Stimulated activated memory B cell treated with anti-CD40 and anti-IgM and Interleukin-4, amounts not matched to agents 10 μg/mL and 1 μg/mL and 100 μg/mL, for 72 hours (primary cell): Measurements from ENCODE around the gene C1orf21.

Experiments
- ATAC-seq: fragments of 150-1000 bp; cut with Tn5 transposase; 2 replicates; pipeline ENCODE4 v1.10.0; 2021
- H3K27ac Mint-ChIP-seq: one replicate; pipeline ENCODE4 v1.8.0; 2022; ENCODE audit warnings: mild to moderate bottlenecking, mixed read lengths
- H3K27me3 Mint-ChIP-seq: one replicate; pipeline ENCODE4 v1.8.0; 2022; ENCODE audit warnings: mixed read lengths
- H3K36me3 Mint-ChIP-seq: one replicate; pipeline ENCODE4 v1.8.0; 2022; ENCODE audit warnings: mixed read lengths
- H3K4me1 Mint-ChIP-seq: one replicate; pipeline ENCODE4 v1.8.0; 2022; ENCODE audit warnings: mixed read lengths
- H3K4me3 Mint-ChIP-seq: one replicate; pipeline ENCODE4 v1.8.0; 2022; ENCODE audit warnings: mild to moderate bottlenecking, moderate library complexity, mixed read lengths
- H3K9me3 Mint-ChIP-seq: one replicate; pipeline ENCODE4 v1.8.0; 2022; ENCODE audit warnings: mixed read lengths

C1orf21 gene

DNA sequence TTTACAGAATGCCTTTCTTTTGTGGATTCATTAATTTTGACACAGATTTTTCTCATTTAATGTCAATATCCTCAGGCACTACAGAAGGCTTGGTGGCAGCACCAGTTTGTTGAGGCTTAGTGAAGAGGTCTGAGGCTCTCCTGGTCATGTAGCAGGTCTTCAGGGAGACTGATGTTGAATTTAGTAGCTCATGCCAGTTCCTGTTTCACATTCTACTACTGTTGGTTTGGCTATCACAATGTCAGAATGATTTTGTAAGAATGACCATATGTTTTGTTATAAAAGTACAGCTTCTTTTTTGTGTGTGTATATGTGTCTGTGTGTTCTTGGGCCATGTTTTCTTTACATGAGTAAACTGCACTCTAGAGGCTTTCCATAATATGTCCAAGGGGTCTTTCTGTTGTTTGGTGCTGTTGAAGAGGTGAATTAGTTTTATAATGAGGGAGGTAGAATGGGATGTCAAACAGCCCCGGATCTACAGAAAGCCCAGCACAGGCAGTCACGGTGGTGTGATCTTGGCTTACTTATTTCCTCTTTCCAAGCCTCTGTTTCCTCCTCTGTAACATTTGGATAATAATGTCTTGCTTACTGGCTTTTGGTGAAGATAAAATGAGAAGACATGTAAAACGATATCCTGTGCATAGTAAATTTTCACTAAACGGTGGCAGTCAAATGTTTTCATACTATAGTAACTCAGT lies 32.0 kb downstream of the C1orf21 start:
- H3K4me3 Mint-ChIP-seq = no peak overlapping the region
- H3K9me3 Mint-ChIP-seq = peaks cover 3% of the 10 kb centered on the region
- peaks cover 6% of the 10 kb centered on the region for H3K4me1 Mint-ChIP-seq
- no peaks in the 10 kb centered on the region for H3K36me3 Mint-ChIP-seq
- ATAC-seq = no peak
- H3K27me3 Mint-ChIP-seq = peaks cover 14% of the 10 kb centered on the region
- H3K27ac Mint-ChIP-seq = no peak overlapping the region

DNA sequence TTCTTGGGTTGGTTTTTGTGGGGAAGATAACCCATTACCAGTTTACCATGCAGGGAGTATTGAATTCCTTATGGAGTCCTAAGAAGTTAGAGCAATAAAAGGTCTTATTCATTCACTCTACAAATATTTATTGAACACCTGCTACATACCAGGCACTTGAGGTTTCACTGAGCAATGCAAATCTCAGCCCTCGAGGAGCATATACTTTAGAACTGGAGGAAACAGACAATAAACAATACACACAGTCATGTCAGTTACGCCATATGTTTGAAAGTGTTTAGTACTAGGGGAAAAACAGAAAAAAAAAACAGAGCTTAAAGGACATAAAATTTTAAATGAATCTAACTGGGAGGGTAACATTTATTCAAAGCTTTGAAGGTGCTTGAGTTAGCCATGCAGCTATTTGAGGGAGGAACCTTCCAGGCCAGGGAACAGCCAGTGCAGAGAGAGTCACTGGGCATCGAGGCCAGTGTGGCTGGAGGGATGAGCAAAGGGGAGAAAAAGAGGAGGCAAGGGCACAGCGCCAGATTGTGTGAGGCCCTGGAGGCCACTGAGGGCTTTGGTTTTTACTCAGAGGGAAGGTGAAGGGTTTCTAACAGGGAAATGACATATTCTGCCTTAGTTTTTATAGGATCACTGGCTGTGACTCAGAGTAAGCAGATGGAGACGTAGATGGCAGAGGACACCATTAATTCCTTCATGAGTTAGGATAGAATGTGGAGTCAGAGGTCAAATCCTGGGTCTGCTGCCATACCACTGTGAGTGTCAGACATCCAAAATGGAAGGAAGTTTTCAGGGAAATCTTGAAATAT lies 32.7 kb downstream of the C1orf21 start:
- H3K9me3 Mint-ChIP-seq = peaks cover 3% of the 10 kb centered on the region
- no peak overlapping the region for H3K27ac Mint-ChIP-seq
- peaks cover 6% of the 10 kb centered on the region for H3K4me1 Mint-ChIP-seq
- H3K4me3 Mint-ChIP-seq = no peak overlapping the region
- ATAC-seq = no peak
- H3K36me3 Mint-ChIP-seq = no peaks in the 10 kb centered on the region
- peaks cover 6% of the 10 kb centered on the region for H3K27me3 Mint-ChIP-seq

DNA sequence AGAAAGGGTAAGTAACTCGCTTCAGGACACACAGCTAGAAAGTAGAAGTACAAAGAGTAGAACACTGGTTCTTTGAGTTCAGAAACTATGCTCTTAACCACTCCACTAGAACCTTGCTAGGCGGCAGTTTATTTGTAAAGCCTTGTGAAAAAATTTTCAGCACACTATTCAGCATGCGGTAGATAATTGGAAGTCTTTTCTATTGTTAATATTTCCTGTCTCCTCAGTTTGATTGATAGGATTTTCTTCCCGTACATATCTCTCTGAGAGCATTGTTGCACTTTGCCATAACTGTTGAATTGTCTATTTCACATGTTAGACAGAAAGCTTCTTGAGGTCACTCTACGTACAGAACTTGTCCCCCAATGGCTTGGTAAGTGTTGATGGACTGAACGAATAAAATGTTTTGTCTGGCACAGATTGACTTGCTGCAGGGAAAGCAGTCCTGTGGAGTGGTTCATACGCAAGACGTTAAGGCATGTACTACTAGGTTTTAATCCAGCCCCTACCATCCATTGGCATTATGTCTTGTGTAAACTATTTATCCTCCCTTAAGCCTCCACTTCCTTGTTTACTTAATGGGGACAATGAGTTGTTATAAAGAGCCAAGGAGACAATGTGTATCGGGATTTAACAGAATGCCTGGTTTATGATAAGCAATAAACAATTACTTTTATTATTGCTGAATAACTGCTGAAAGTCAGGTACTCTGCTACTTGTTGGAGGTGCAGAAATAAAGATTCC lies 35.8 kb downstream of the C1orf21 start:
- peaks cover 12% of the 10 kb centered on the region for H3K27me3 Mint-ChIP-seq
- H3K4me3 Mint-ChIP-seq = no peak overlapping the region
- H3K27ac Mint-ChIP-seq = no peak overlapping the region
- peaks cover 6% of the 10 kb centered on the region for H3K4me1 Mint-ChIP-seq
- ATAC-seq = no peak
- H3K36me3 Mint-ChIP-seq = no peaks in the 10 kb centered on the region
- peaks cover 3% of the 10 kb centered on the region for H3K9me3 Mint-ChIP-seq

DNA sequence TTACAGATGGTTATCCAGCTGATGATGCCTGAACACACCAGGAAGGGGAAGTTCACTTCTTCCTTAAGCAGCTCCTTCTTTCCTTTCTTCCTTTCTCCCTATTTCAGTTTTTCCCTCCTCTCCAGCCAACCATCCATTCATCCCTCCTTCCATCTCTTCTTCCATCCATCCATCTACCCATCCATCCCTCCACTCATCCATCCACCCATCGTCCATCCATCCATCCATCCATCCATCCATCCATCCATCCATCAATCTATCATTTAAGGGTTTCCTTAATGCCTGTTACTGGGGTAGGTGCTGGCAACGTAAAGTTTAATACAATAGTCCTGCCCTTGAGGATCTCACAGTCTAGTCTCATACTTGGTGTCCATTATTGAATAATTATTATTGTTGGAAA lies 36.8 kb downstream of the C1orf21 start:
- Mint-ChIP-seq H3K36me3 (no peaks in the 10 kb centered on the region), H3K27me3 (peaks cover 12% of the 10 kb centered on the region)
- ATAC-seq = no peak

DNA sequence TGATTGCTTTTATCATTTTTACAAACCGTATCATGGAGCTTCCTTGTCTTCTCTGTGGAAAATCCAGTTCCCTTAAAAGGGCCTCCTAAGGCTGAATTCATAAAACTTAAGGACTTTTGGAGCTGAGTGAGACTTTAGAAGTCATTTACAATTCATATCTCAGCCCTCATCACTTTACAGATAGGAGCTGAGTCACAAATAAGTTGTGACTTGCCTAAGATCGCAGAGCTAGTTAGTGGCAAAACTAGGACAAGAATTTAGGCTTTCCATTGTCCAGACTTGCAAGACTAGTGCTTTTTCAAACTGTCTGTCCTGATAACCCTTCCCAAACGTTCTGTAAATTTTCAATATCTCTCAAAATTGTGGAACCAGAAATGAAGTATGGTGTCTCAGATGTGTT lies 37.3 kb downstream of the C1orf21 start:
- Mint-ChIP-seq H3K36me3 (no peaks in the 10 kb centered on the region), H3K27me3 (peaks cover 12% of the 10 kb centered on the region), H3K4me3 (no peak overlapping the region), H3K27ac (no peak overlapping the region), H3K4me1 (no peaks in the 10 kb centered on the region), H3K9me3 (peaks cover 3% of the 10 kb centered on the region)
- ATAC-seq = no peak

More for the DNA sequence above, 36.8 kb downstream of the C1orf21 start:
- H3K9me3 Mint-ChIP-seq = peaks cover 3% of the 10 kb centered on the region
- H3K4me1 Mint-ChIP-seq = peaks cover 5% of the 10 kb centered on the region
- no peak overlapping the region for H3K4me3 Mint-ChIP-seq
- no peak overlapping the region for H3K27ac Mint-ChIP-seq

DNA sequence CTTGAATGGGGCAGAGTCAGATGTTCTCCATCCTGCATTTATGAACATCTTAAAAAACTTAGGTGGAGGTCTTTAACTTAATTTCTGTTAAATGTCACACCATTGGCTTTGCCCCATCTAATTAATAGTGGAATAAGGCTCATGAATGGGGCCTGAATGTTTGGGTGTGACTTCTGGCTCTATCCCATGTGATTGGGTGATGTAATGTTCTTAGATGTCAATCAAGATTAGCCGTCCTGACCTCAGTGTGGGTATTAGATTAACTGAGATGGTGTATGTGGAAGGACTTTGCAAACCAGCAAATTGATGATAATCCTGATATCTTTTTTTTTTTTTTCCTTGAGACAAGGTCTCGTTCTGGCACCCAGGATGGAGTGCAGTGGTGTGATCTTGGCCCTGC lies 38.1 kb downstream of the C1orf21 start:
- Mint-ChIP-seq H3K4me1 (no peaks in the 10 kb centered on the region), H3K4me3 (no peak overlapping the region), H3K27ac (no peak overlapping the region), H3K27me3 (peaks cover 12% of the 10 kb centered on the region), H3K9me3 (peaks cover 3% of the 10 kb centered on the region), H3K36me3 (no peaks in the 10 kb centered on the region)
- no peak for ATAC-seq

DNA sequence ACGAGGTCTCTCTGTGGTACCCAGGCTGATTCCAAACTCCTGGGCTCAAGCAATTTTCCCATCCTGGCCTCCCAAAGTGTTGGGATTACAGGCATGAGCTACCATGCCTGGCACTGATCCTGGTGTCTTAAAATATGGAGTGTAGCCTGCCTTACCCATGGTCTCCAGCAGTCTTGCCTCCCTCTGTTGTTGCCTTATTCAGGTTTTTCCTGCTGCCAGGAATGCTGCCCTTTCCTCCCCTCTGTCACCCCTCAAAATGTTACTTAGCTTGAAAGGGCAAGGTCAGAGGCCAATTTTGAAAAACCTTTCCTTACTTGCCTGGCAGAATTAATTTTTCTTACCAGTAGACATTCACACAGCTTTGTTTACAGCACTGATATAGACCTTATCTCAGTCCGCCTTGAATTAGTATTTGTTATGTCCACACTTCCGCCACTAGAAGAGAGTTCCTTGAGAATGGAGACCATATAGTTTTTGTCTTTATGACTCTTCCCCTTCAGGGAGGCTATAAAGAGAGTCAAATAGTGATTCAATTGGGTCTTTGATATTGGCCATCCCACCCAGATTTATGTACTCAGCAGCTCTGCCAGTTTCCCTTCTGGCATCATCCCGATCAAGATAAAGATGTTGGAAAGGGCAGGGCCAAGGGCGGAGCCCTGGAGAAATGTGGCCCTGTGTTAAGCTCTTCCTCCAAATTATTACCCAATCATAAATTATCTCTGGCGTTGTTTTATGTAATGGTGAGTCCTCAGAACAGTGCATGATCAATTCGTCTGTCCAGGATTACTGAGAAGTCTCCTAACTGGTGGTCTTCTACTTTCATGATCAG lies 38.8 kb downstream of the C1orf21 start:
- H3K27me3 Mint-ChIP-seq = peaks cover 12% of the 10 kb centered on the region
- no peaks in the 10 kb centered on the region for H3K4me1 Mint-ChIP-seq
- H3K36me3 Mint-ChIP-seq = no peaks in the 10 kb centered on the region
- no peak overlapping the region for H3K4me3 Mint-ChIP-seq
- H3K27ac Mint-ChIP-seq = no peak overlapping the region
- H3K9me3 Mint-ChIP-seq = peaks cover 3% of the 10 kb centered on the region
- ATAC-seq = no peak

DNA sequence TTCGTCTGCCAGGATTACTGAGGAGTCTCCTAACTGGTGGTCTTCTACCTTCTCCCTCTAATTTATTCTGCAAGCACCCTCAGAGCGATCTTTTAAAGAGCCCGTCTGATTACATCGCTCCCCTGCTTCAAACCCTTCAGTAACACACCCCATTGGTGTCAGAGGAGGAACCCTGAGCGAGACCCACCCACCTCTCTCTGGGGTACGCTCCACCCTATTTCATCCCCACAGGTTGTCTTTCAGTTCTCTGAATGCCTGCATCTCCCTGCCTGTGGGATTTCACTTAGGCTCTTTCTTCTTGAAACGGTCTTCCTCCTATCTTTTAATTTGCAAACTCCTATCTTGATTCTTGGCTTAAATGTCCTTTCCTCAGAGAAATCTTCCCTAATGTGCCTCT lies 39.4 kb downstream of the C1orf21 start:
- Mint-ChIP-seq H3K27me3 (peaks cover 12% of the 10 kb centered on the region), H3K4me1 (no peaks in the 10 kb centered on the region)

DNA sequence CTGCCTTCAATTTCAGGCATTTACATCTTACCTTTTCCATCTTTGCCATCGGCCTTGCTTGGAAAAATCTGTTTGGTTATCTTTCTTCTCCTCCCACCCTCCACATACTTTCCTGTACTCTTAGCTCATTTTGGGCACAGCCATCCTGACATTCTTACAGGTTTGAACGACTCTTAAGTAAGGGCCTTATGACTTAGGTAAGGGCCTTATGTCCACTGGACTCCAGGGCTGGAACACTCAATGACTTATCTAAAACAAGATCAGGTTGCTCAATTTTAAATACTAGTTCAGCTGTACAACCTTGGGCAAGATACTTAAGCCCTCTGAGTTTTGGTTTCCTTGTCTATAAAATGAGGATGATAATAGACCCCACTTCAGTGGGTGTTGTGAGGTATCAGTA lies 40.9 kb downstream of the C1orf21 start:
- H3K27ac Mint-ChIP-seq = no peak overlapping the region
- H3K36me3 Mint-ChIP-seq = no peaks in the 10 kb centered on the region
- peaks cover 12% of the 10 kb centered on the region for H3K27me3 Mint-ChIP-seq
- peaks cover 3% of the 10 kb centered on the region for H3K9me3 Mint-ChIP-seq
- H3K4me1 Mint-ChIP-seq = no peaks in the 10 kb centered on the region
- no peak overlapping the region for H3K4me3 Mint-ChIP-seq
- no peak for ATAC-seq

More for the DNA sequence above, 39.4 kb downstream of the C1orf21 start:
- H3K9me3 Mint-ChIP-seq = peaks cover 3% of the 10 kb centered on the region
- no peak for ATAC-seq
- no peak overlapping the region for H3K4me3 Mint-ChIP-seq
- no peaks in the 10 kb centered on the region for H3K36me3 Mint-ChIP-seq
- no peak overlapping the region for H3K27ac Mint-ChIP-seq

DNA sequence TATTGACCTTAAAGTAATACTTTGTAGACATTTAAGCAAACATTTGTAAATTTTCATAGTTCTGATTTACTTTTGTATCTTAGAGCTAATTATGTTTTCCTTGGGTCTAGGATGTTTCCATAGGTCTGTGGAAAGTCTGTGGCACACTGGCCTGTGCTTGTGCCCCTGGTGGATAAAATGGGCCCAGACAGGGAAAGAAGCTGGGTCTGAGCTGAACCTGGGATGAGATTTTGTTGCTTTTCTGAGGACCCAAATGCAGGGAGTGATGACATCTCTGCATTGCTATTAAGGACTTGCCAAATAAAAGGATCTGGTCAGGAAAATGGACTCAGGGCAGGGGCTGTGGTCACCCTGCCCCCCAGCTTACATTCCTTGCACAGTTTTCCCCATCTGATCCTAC lies 41.8 kb downstream of the C1orf21 start:
- peaks cover 12% of the 10 kb centered on the region for H3K27me3 Mint-ChIP-seq
- H3K4me1 Mint-ChIP-seq = no peaks in the 10 kb centered on the region
- peaks cover 2% of the 10 kb centered on the region for H3K9me3 Mint-ChIP-seq
- H3K4me3 Mint-ChIP-seq = no peak overlapping the region
- no peak overlapping the region for H3K27ac Mint-ChIP-seq
- ATAC-seq = no peak
- H3K36me3 Mint-ChIP-seq = no peaks in the 10 kb centered on the region

DNA sequence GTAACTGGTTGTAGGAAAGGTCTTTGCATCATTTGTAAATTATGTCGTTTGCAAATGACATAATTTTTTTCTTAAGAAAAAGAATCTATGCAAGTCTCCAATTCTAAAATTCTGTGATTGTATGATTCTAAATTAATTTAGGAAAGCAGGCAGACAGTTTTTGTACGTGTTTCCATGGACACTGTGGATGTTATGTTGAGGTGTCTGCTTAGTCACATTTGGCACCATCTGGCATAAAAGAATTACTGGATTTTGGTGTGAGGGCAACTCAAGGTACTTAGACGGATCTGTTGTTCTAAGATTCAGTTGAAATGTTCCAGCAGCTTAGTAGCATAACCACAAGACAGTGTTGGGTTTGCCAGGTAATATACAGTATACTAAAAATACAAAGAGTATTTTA lies 42.5 kb downstream of the C1orf21 start:
- no peak for ATAC-seq
- no peaks in the 10 kb centered on the region for H3K9me3 Mint-ChIP-seq
- H3K27me3 Mint-ChIP-seq = peaks cover 12% of the 10 kb centered on the region
- H3K4me1 Mint-ChIP-seq = no peaks in the 10 kb centered on the region
- H3K4me3 Mint-ChIP-seq = no peak overlapping the region
- no peaks in the 10 kb centered on the region for H3K36me3 Mint-ChIP-seq
- H3K27ac Mint-ChIP-seq = no peak overlapping the region

DNA sequence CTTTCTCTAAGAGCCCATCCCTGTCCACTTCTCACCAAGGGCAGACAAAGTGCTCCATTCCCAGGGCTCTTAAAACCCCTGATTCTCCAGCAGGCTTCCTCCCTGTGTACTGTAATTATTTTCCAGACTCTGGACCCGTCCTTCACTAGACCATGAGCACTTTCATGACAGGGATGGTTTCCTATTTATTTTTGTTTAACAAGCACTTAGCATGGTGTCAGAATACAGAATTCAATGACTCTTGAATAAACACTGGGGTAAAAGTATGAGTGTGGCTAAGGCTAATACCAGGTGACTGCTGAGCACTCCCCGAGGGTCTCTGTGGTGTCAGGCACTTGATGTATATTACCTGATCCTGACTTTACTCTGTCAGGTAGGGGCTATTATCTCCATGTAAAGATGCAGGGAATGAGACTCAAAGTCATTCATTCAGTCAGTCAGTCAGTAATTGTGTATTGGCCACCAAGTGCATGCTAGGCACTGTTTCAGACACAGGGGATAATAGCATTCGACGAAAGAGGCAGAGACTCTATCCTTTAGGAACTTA lies 47.2 kb downstream of the C1orf21 start:
- no peaks in the 10 kb centered on the region for H3K4me1 Mint-ChIP-seq
- H3K27me3 Mint-ChIP-seq = no peaks in the 10 kb centered on the region
- H3K36me3 Mint-ChIP-seq = no peaks in the 10 kb centered on the region
- no peak overlapping the region for H3K4me3 Mint-ChIP-seq
- no peak overlapping the region for H3K27ac Mint-ChIP-seq
- no peaks in the 10 kb centered on the region for H3K9me3 Mint-ChIP-seq
- ATAC-seq = no peak

DNA sequence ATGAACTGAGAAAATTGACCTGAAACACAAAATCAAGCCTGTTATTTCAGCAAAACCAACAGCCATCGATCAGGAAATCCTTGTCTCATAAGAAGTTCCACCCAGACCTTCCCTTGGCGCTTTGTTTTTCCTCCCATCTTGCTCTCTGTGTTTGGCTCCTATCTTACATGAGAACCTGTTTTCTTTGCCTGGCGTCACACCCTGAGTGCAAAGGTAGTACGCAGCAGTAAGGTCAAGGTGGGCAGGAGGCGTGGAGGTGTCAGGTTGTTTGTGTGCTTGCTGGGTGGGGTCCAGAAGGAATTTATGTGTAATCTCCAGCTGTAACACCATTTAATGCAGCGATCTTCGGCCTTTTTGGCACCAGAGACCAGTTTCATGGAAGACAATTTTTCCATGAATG lies 50.5 kb downstream of the C1orf21 start:
- H3K4me1 Mint-ChIP-seq = no peaks in the 10 kb centered on the region
- H3K4me3 Mint-ChIP-seq = no peak overlapping the region
- ATAC-seq = no peak
- H3K36me3 Mint-ChIP-seq = no peaks in the 10 kb centered on the region
- H3K27me3 Mint-ChIP-seq = no peaks in the 10 kb centered on the region
- H3K9me3 Mint-ChIP-seq = no peaks in the 10 kb centered on the region
- no peak overlapping the region for H3K27ac Mint-ChIP-seq

DNA sequence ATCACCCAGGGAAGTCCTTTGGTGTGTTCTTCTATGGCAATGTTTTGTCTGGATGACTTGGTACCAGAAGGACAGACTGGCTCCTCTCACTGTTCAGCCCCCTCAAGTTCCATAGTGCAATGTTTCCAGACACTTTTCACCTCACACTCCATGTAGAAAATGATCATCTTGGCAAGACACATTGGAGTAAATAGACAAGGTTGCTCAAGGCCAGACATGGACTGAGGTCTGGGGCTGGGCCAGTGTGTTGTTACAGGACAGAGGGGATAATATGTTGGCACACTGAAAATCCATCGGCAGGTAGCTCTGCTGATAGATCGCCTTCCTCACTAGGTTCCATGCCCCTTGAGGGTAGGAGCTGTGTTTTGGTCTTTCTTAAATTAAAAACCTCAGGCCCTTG lies 51.5 kb downstream of the C1orf21 start:
- Mint-ChIP-seq H3K36me3 (no peaks in the 10 kb centered on the region), H3K27ac (no peak overlapping the region), H3K9me3 (no peaks in the 10 kb centered on the region), H3K27me3 (no peaks in the 10 kb centered on the region), H3K4me1 (no peaks in the 10 kb centered on the region), H3K4me3 (no peak overlapping the region)
- ATAC-seq = no peak

DNA sequence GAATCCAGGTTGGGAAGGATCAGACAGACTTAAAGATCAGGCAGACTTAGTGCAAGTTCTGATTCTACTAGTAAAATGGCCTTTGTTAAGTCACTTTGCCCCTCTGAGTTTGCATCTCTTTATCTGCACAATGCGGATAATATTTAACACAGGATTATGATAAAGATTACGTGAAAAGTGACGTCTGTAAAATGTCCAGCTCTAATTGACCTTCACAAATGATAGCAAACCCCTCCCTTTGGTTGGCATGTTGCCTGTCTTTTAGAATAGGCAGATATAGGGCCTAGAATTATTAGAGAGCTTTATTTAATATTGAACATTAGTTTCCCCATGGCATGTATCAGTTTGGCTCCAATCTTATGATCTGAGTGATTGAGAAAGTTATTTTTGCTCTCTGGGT lies 55.4 kb downstream of the C1orf21 start:
- no peak overlapping the region for H3K4me3 Mint-ChIP-seq

More for the DNA sequence above, 55.4 kb downstream of the C1orf21 start:
- Mint-ChIP-seq H3K4me1 (no peaks in the 10 kb centered on the region), H3K27me3 (no peaks in the 10 kb centered on the region), H3K36me3 (no peaks in the 10 kb centered on the region), H3K27ac (no peak overlapping the region), H3K9me3 (no peaks in the 10 kb centered on the region)
- ATAC-seq = no peak
